BJ (cell line): ENCODE measurements around the gene FAAP100. TPM values are rescaled to one million over a fixed set of nuclear protein-coding genes. Genes with fewer than 3 reads are reported as not detected.

ENCODE experiments used
- CTCF ChIA-PET: fragments of 350-600 bp; formaldehyde crosslinking; extraction: SDS; loops from one replicate; lab custom pipeline; 2021; ENCODE audit warnings: antibody characterized with exemption, inconsistent platforms; lab: Yijun Ruan, JAX
- POLR2A ChIA-PET: fragments of 300-600 bp; sonication (Branson Sonifier 250); formaldehyde crosslinking; extraction: SDS; loops from one replicate; lab custom pipeline; 2021; ENCODE audit warnings: antibody characterized with exemption; lab: Charles Lee
- DNase-seq: peaks from one replicate; pipeline ENCODE4 v3.0.0-alpha.2; 2011; ENCODE audit warnings: low read depth
- H3K27me3 ChIP-seq: 2 replicates; pipeline ENCODE4 v1.6.0; 2011; ENCODE audit warnings: low read length; ENCODE audit not compliant: control insufficient read depth, insufficient read depth
- H3K36me3 ChIP-seq: 2 replicates; pipeline ENCODE4 v1.5.1; 2011; ENCODE audit warnings: low read length; ENCODE audit not compliant: control insufficient read depth, insufficient read depth
- H3K4me3 ChIP-seq: 2 replicates; pipeline ENCODE4 v1.5.1; 2011; ENCODE audit warnings: low read depth, mild to moderate bottlenecking, control low read depth, low read length
- polyA plus RNA-seq: library from polyadenylated mRNA; depleted of rRNA; stranded (reverse); fragments of >200 nt; gene quantifications from 2 replicates; pipeline ENCODE4 v1.2.3, GENCODE V29; 2011
- TF ChIP-seq, protein P1 (sequence below): IDR thresholded peaks from 2 replicates; pipeline ENCODE4 v1.5.1; 2011; ENCODE audit warnings: low read depth, mild to moderate bottlenecking, control low read depth, inconsistent platforms, low read length, moderate library complexity; ENCODE audit not compliant: insufficient read depth

FAAP100 gene
- polyA plus RNA-seq, 1 experiment: 11.2 TPM

DNA sequence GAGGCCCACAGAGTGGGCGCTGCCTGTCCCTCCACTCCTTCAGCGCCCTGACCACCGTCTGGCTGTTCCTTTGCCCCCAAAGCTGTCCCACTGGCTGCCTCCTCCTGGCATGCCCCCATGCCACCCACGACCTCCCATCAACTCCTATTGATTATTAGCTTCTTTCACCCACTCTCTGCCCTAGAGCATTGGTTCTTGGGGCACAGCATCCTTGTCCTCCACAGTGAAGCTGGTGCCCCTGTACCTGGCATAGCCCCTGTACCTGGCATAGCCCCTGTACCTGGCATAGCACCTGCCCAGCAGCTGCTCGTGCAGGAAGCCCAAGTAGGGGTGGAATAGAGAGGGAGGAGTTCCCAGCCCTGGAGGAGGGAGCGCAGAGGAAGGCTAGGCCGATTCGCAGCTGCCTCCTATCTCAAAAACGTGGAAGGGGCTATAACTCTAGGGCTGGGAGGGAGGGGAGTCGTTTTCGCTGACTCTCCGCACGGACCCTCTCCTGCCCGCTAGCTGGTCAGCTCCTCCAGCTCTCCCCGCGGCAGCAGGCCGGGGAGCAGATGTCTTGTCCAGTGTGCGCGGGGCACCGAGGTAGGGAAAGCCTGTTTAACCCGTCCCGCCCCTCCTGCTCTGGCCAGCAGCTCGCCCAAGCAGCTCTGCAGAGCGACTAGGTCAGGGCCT is 33.9 kb downstream of the FAAP100 start:
- Histone ChIP-seq H3K36me3 (peaks cover 3% of the 10 kb centered on the region), H3K27me3 (no peaks in the 10 kb centered on the region), H3K4me3 (peak overlapping the region; percentile 42)
- TF ChIP-seq, protein P1, sequence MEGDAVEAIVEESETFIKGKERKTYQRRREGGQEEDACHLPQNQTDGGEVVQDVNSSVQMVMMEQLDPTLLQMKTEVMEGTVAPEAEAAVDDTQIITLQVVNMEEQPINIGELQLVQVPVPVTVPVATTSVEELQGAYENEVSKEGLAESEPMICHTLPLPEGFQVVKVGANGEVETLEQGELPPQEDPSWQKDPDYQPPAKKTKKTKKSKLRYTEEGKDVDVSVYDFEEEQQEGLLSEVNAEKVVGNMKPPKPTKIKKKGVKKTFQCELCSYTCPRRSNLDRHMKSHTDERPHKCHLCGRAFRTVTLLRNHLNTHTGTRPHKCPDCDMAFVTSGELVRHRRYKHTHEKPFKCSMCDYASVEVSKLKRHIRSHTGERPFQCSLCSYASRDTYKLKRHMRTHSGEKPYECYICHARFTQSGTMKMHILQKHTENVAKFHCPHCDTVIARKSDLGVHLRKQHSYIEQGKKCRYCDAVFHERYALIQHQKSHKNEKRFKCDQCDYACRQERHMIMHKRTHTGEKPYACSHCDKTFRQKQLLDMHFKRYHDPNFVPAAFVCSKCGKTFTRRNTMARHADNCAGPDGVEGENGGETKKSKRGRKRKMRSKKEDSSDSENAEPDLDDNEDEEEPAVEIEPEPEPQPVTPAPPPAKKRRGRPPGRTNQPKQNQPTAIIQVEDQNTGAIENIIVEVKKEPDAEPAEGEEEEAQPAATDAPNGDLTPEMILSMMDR: no peak
- ChIA-PET POLR2A (interaction anchor here (0.5 to 0.6 kb wide), 2 partner anchors 8 to 126 kb away, joined by 4 to 5 read pairs; no protein-coding TSS in a partner anchor), CTCF (interaction anchor here (0.7 to 3.0 kb wide), 7 partner anchors 9 to 273 kb away, joined by 3 to 30 read pairs (median 3); no protein-coding TSS in a partner anchor)
- no peak for DNase-seq

DNA sequence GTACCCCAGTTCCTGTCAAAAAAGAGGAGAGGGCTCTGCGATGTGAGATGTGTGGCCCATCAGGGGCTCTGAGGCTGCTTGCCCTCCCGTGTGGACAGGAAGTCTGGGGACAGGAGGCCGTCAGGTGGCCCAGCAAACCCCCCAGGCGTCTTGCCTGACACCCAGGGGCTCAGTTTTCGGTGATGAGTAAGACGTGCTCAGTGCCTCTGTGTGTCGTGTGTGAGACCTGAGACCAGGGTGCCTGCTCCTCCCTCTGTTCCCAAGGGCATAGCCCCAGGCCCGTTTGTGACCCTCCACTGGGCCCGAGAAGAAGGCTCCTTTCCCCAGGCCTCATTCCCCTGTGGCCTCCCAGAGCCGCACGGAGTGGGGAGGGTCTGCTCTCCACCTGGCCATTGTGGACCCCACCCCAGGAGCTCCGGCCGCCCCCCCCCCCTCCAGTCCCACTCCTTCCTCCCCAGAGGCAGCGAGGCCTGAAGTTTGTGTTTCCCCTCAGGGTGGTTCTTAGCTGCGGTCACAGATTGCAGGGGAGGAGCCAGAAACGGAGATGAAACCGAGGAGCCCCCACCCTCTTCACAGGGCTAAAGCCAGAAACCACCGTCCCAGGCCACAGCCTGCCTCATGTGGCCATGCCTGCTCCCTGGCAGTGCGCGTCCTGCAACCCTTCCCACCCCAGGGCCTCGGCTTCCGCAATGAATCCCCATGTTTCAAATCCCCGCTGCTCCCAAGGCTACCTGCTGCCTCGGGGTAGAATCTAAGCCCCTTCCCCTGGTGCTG is 34.6 kb downstream of the FAAP100 start:
- no peak overlapping the region for H3K4me3 ChIP-seq
- POLR2A ChIA-PET: interaction anchor here (0.5 kb wide), 1 partner anchor 125 kb away, joined by 4 read pairs; no protein-coding TSS in a partner anchor

DNA sequence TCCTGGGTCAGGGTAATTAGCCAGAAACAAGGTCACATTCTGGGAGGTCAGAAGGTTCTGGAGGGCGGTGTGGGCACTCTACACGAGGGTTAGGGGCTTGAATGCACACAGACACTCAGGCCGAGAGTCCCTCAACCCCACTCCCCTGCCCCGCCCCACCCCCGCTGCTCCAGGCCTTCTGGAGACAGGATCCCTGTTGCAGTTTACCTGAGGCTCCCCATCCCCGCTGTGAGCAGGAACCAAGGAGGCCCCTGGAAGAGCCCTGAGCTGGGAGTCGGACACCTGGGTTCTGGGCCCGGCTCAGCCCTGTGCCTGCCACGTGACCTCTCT is 35.2 kb downstream of the FAAP100 start:
- H3K27me3 ChIP-seq: no peaks in the 10 kb centered on the region
- no peak for DNase-seq
- POLR2A ChIA-PET: interaction anchor here (0.6 kb wide), 1 partner anchor 11 kb away, joined by 10 read pairs; the partner anchor contains the start of gene FSCN2
- CTCF ChIA-PET: no interaction called here
- H3K4me3 ChIP-seq: peak overlapping the region; percentile 89; the same call in 1 of the 2 replicates
- TF ChIP-seq, protein P1: no peak
- H3K36me3 ChIP-seq: peaks cover 7% of the 10 kb centered on the region

More for the DNA sequence above, 34.6 kb downstream of the FAAP100 start:
- DNase-seq: no peak
- TF ChIP-seq, protein P1: no peak
- Histone ChIP-seq H3K27me3 (no peaks in the 10 kb centered on the region), H3K36me3 (peaks cover 3% of the 10 kb centered on the region)
- CTCF ChIA-PET: interaction anchor here (3.0 kb wide), 1 partner anchor 84 kb away, joined by 30 read pairs; no protein-coding TSS in a partner anchor

DNA sequence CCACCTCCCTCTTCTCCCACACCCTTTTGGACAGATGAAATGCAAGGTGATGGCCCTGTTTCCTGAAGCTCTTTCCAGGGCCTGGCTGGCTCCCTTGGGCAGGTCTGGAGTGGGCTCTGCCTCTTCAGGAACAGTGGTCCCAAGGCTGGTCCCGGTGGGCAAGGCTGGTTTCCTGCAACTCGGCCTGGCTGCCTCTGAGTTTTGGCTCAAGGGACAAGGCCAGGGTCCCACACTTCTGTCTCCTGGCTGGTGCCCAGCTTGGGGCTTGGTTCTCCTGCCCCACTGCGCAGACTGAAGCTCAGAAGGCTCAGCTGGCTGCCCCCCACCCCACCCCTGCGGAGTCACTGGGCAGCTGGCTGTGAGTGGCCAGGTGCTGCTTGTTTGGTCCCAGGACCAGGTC is 35.7 kb downstream of the FAAP100 start:
- TF ChIP-seq, protein P1: no peak
- POLR2A ChIA-PET: interaction anchor here (0.6 to 1.2 kb wide), 3 partner anchors 12 to 150 kb away, joined by 3 to 10 read pairs (median 3); partner anchors contain the start of genes CCDC137 and FSCN2
- Histone ChIP-seq H3K4me3 (peak overlapping the region; percentile 89), H3K36me3 (peaks cover 11% of the 10 kb centered on the region), H3K27me3 (no peaks in the 10 kb centered on the region)
- CTCF ChIA-PET: interaction anchor here (1.1 kb wide), 1 partner anchor 84 kb away, joined by 5 read pairs; no protein-coding TSS in a partner anchor
- no peak for DNase-seq
